ENCODE data around the gene BMPR1B.

Gene BMPR1B

DNA sequence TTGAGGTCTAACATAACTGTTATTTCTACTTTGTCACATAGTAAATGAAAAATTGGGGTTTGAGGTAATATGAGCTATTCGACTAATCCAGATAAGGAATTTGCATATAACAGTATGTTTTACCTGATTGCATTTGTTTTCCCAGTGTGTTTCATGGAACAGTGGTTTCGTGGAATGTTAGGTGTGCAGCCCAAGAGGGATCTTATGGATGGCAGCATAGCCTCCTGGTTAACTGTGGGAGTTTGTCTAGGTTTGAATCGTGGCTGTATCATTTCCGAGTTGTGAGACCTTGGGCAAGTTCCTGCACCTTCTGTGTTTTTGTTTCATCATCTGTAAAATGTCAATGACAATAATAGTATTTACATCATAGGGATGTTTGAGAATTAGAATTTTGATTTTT, 7.9 kb downstream of the BMPR1B start:
- Histone ChIP-seq H4K20me1 (ENCODE audit: insufficient read depth) (no peaks in the 10 kb centered on the region), H3K4me3 (IDR thresholded peaks at IDR 0.05; ENCODE audit: insufficient read depth, low read depth, low read length) (no peak overlapping the region), H3K4me1 (ENCODE audit: low read depth, poor library complexity, severe bottlenecking) (no peaks in the 10 kb centered on the region), H2AFZ (ENCODE audit: low read depth) (no peak overlapping the region), H3K27ac (no peak overlapping the region), H3K27me3 (ENCODE audit: insufficient read depth, low read depth) (no peaks in the 10 kb centered on the region), H3K9ac (no peak overlapping the region), H3K36me3 (ENCODE audit: insufficient read depth) (no peaks in the 10 kb centered on the region), H3K79me2 (ENCODE audit: insufficient read depth, low read depth) (no peaks in the 10 kb centered on the region), H3K4me2 (no peak overlapping the region)
- TF ChIP-seq, protein P1, sequence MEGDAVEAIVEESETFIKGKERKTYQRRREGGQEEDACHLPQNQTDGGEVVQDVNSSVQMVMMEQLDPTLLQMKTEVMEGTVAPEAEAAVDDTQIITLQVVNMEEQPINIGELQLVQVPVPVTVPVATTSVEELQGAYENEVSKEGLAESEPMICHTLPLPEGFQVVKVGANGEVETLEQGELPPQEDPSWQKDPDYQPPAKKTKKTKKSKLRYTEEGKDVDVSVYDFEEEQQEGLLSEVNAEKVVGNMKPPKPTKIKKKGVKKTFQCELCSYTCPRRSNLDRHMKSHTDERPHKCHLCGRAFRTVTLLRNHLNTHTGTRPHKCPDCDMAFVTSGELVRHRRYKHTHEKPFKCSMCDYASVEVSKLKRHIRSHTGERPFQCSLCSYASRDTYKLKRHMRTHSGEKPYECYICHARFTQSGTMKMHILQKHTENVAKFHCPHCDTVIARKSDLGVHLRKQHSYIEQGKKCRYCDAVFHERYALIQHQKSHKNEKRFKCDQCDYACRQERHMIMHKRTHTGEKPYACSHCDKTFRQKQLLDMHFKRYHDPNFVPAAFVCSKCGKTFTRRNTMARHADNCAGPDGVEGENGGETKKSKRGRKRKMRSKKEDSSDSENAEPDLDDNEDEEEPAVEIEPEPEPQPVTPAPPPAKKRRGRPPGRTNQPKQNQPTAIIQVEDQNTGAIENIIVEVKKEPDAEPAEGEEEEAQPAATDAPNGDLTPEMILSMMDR (conservative IDR thresholded peaks at IDR 0.05; ENCODE audit: low read depth, low read length) = no peak

DNA sequence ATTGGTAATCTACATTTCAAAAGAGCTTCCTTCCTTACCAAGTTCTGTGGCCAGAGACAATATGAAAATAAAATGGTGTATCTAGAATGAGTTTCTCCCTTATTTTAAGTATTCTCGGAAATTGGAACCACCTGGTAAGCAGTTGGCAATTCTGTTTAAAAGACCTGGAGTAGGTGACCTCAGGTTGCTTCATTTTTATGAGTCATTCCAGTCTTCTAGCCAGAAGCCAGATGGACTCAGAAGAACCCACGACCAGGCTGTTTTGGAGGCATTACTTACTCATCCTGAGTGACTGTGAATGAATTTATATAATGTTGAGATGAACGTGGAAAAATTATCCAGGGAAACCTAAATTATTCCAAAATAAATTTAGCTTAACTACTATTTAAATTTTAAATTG, 9.1 kb downstream of the BMPR1B start:
- H3K27me3 ChIP-seq (ENCODE audit: insufficient read depth, low read depth) = no peaks in the 10 kb centered on the region
- no peaks in the 10 kb centered on the region for H3K36me3 ChIP-seq (ENCODE audit: insufficient read depth)
- H2AFZ ChIP-seq (ENCODE audit: low read depth) = no peak overlapping the region
- no peak overlapping the region for H3K4me2 ChIP-seq
- H3K79me2 ChIP-seq (ENCODE audit: insufficient read depth, low read depth) = no peaks in the 10 kb centered on the region
- H3K4me1 ChIP-seq (ENCODE audit: low read depth, poor library complexity, severe bottlenecking) = no peaks in the 10 kb centered on the region
- H3K27ac ChIP-seq = no peak overlapping the region
- TF ChIP-seq, protein P1 (conservative IDR thresholded peaks at IDR 0.05; ENCODE audit: low read depth, low read length) = no peak
- no peak overlapping the region for H3K9ac ChIP-seq
- H4K20me1 ChIP-seq (ENCODE audit: insufficient read depth) = no peaks in the 10 kb centered on the region
- no peak overlapping the region for H3K4me3 ChIP-seq (IDR thresholded peaks at IDR 0.05; ENCODE audit: insufficient read depth, low read depth, low read length)

DNA sequence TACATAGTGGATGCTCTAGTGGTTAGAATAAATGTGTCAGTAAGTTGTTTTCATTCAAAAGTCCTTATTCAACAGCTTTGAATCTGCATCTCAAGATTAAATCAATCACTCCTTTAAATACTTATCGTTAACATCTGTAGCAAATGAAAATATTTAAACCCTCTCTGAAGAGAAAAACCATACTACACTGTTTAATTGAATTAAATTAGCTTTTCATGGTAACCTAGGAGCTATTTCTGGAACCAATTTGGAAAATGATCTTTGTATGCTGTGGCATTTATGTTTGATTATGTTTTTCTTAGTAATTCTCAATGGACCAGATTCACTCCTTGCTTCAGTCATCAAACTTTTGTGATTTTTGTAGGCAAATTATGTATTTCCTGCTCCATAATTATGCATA, 9.7 kb downstream of the BMPR1B start:
- TF ChIP-seq, protein P1 (conservative IDR thresholded peaks at IDR 0.05; ENCODE audit: low read depth, low read length) = no peak
- Histone ChIP-seq H2AFZ (ENCODE audit: low read depth) (no peak overlapping the region), H3K27me3 (ENCODE audit: insufficient read depth, low read depth) (no peaks in the 10 kb centered on the region), H3K9ac (no peak overlapping the region), H3K4me2 (no peak overlapping the region), H4K20me1 (ENCODE audit: insufficient read depth) (no peaks in the 10 kb centered on the region), H3K4me3 (IDR thresholded peaks at IDR 0.05; ENCODE audit: insufficient read depth, low read depth, low read length) (no peak overlapping the region), H3K79me2 (ENCODE audit: insufficient read depth, low read depth) (no peaks in the 10 kb centered on the region), H3K4me1 (ENCODE audit: low read depth, poor library complexity, severe bottlenecking) (no peaks in the 10 kb centered on the region), H3K36me3 (ENCODE audit: insufficient read depth) (no peaks in the 10 kb centered on the region), H3K27ac (no peak overlapping the region)

DNA sequence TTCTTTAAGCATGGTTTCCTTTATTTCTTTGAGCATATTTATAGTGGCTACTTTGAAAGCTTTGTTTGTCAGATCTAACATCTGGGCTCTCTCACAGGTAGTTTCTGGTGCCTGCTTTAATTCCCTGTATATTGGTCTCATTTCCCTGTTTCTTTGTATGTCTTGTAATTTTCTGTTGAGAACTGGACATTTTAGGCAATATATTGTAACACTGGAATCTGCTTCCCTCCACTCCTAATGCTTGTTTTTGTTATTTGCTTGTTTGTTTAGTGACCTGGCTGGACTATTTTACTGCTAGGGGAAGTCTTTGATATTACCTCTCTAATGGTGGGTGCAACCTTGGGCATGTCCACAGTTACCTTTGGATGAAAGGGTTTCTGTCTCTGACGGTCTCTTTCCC, 25.0 kb downstream of the BMPR1B start:
- TF ChIP-seq, protein P1 (conservative IDR thresholded peaks at IDR 0.05; ENCODE audit: low read depth, low read length) = no peak
- H2AFZ ChIP-seq (ENCODE audit: low read depth) = no peak overlapping the region
- no peaks in the 10 kb centered on the region for H3K36me3 ChIP-seq (ENCODE audit: insufficient read depth)
- no peak overlapping the region for H3K27ac ChIP-seq
- H3K9ac ChIP-seq = no peak overlapping the region
- H3K27me3 ChIP-seq (ENCODE audit: insufficient read depth, low read depth) = no peaks in the 10 kb centered on the region
- no peak overlapping the region for H3K4me3 ChIP-seq (IDR thresholded peaks at IDR 0.05; ENCODE audit: insufficient read depth, low read depth, low read length)
- H3K4me2 ChIP-seq = no peak overlapping the region
- H3K4me1 ChIP-seq (ENCODE audit: low read depth, poor library complexity, severe bottlenecking) = no peaks in the 10 kb centered on the region
- H4K20me1 ChIP-seq (ENCODE audit: insufficient read depth) = no peaks in the 10 kb centered on the region
- H3K79me2 ChIP-seq (ENCODE audit: insufficient read depth, low read depth) = no peaks in the 10 kb centered on the region

GRCh38 chr4:94791701-94792100, 33.9 kb downstream of the BMPR1B start:
- H3K79me2 ChIP-seq (ENCODE audit: insufficient read depth, low read depth) = no peaks in the 10 kb centered on the region
- no peak overlapping the region for H3K27ac ChIP-seq
- no peaks in the 10 kb centered on the region for H3K4me1 ChIP-seq (ENCODE audit: low read depth, poor library complexity, severe bottlenecking)
- H3K27me3 ChIP-seq (ENCODE audit: insufficient read depth, low read depth) = no peaks in the 10 kb centered on the region
- TF ChIP-seq, protein P1 (conservative IDR thresholded peaks at IDR 0.05; ENCODE audit: low read depth, low read length) = no peak
- no peak overlapping the region for H3K9ac ChIP-seq
- no peaks in the 10 kb centered on the region for H3K36me3 ChIP-seq (ENCODE audit: insufficient read depth)
- H4K20me1 ChIP-seq (ENCODE audit: insufficient read depth) = no peaks in the 10 kb centered on the region
- no peak overlapping the region for H2AFZ ChIP-seq (ENCODE audit: low read depth)
- H3K4me2 ChIP-seq = no peak overlapping the region
- no peak overlapping the region for H3K4me3 ChIP-seq (IDR thresholded peaks at IDR 0.05; ENCODE audit: insufficient read depth, low read depth, low read length)

Measured in KMS-11 (cell line).